ENCODE results near the gene RHOBTB1.

DNA sequence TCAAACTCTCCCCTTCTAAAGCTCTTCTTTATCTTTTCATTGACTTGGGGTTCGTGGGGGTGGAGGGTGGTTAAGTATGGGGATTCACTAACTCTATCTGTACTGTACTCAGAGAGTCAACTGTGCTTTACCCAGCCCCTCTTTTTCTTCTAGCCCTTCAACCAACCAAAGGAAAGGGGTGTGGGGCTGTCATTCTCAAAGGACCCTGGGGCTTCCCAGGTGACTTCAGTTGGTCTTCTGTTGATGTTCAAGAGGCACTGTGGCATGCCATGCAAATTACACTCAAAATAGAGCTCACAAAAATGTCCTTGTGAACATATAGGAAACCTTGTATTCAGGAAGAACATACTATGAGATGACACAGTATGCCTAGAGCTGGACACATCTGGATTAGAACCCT lies 16.9 kb upstream of the RHOBTB1 start:
- TF ChIP-seq, protein P1, sequence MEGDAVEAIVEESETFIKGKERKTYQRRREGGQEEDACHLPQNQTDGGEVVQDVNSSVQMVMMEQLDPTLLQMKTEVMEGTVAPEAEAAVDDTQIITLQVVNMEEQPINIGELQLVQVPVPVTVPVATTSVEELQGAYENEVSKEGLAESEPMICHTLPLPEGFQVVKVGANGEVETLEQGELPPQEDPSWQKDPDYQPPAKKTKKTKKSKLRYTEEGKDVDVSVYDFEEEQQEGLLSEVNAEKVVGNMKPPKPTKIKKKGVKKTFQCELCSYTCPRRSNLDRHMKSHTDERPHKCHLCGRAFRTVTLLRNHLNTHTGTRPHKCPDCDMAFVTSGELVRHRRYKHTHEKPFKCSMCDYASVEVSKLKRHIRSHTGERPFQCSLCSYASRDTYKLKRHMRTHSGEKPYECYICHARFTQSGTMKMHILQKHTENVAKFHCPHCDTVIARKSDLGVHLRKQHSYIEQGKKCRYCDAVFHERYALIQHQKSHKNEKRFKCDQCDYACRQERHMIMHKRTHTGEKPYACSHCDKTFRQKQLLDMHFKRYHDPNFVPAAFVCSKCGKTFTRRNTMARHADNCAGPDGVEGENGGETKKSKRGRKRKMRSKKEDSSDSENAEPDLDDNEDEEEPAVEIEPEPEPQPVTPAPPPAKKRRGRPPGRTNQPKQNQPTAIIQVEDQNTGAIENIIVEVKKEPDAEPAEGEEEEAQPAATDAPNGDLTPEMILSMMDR (IDR thresholded peaks at IDR 0.05; ENCODE audit: borderline replicate concordance, extremely low read depth, low read length, poor library complexity, severe bottlenecking), result no peak
- no peak for TF ChIP-seq EZH2 (IDR thresholded peaks at IDR 0.05; ENCODE audit: borderline replicate concordance, low read depth, low read length, severe bottlenecking)

Measured in DND-41 (cell line).